RWPE2 (cell line): ENCODE measurements around the gene AVL9.
"Not testable (repeated sequence)": the region's sequence is repeated elsewhere in the genome, so short reads cannot be mapped to it uniquely, and the experiment has no call there.

Source experiments
- ATAC-seq: fragments of 200-7000 bp; cut with Tn5 transposase; 3 replicates; pipeline ENCODE4 v1.9.1; 2021; ENCODE audit warnings: low read depth
- DNase-seq: peaks from one replicate; pipeline ENCODE4 v3.0.0-alpha.2; 2020; ENCODE audit warnings: low spot score
- H3K27ac ChIP-seq: fragments of 450-650 bp; 2 replicates; pipeline ENCODE4 v1.5.1; 2017; ENCODE audit warnings: mild to moderate bottlenecking; ENCODE audit not compliant: poor library complexity, severe bottlenecking
- H3K27me3 ChIP-seq: fragments of 250-450 bp; sonication (Bioruptor Pico); 2 replicates; pipeline ENCODE4 v1.5.1; 2021; ENCODE audit warnings: mild to moderate bottlenecking, moderate library complexity; ENCODE audit not compliant: insufficient read depth, poor library complexity, severe bottlenecking
- H3K36me3 ChIP-seq: fragments of 250-450 bp; sonication (Bioruptor Pico); 2 replicates; pipeline ENCODE4 v1.5.1; 2020; ENCODE audit warnings: low read depth, mild to moderate bottlenecking, moderate library complexity
- H3K4me1 ChIP-seq: fragments of 250-450 bp; sonication (Bioruptor Pico); 2 replicates; pipeline ENCODE4 v1.5.1; 2021; ENCODE audit warnings: mild to moderate bottlenecking, moderate library complexity; ENCODE audit not compliant: insufficient read depth, poor library complexity, severe bottlenecking
- H3K4me3 ChIP-seq: fragments of 250-450 bp; sonication (Bioruptor Pico); 2 replicates; pipeline ENCODE4 v1.5.1; 2021; ENCODE audit warnings: mild to moderate bottlenecking, moderate library complexity; ENCODE audit not compliant: severe bottlenecking
- H3K9me3 ChIP-seq: fragments of 250-450 bp; sonication (Bioruptor Pico); 2 replicates; pipeline ENCODE4 v1.5.1; 2021; ENCODE audit warnings: mild to moderate bottlenecking, moderate library complexity; ENCODE audit not compliant: severe bottlenecking
- TF ChIP-seq, protein P1 (sequence below): fragments of 450-650 bp; IDR thresholded peaks from one replicate; pipeline ENCODE4 v1.5.1; 2017; ENCODE audit warnings: mild to moderate bottlenecking, moderate library complexity; ENCODE audit not compliant: poor library complexity, severe bottlenecking

The AVL9 gene

DNA sequence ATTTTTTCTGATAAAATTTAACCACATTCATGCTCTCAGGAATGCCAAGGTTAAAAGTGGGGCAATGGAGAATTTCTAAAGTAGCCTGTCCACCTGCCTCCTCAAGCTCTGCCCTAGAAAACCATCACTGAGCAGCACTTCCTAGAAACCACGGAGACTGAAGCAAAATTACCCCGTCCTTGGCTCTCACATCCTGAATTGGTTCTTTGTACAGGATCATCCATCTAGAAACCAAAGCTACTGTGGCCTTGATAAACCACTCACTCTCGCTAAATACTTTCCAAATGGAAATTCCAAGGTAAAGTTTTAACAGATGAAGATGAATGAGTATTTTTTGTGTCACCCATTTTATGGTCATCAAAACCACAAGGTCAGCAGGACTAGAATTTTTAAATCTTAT lies 96.6 kb downstream of the AVL9 start:
- no peaks in the 10 kb centered on the region for H3K9me3 ChIP-seq
- TF ChIP-seq, protein P1, sequence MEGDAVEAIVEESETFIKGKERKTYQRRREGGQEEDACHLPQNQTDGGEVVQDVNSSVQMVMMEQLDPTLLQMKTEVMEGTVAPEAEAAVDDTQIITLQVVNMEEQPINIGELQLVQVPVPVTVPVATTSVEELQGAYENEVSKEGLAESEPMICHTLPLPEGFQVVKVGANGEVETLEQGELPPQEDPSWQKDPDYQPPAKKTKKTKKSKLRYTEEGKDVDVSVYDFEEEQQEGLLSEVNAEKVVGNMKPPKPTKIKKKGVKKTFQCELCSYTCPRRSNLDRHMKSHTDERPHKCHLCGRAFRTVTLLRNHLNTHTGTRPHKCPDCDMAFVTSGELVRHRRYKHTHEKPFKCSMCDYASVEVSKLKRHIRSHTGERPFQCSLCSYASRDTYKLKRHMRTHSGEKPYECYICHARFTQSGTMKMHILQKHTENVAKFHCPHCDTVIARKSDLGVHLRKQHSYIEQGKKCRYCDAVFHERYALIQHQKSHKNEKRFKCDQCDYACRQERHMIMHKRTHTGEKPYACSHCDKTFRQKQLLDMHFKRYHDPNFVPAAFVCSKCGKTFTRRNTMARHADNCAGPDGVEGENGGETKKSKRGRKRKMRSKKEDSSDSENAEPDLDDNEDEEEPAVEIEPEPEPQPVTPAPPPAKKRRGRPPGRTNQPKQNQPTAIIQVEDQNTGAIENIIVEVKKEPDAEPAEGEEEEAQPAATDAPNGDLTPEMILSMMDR: no peak
- H3K36me3 ChIP-seq: peaks cover 7% of the 10 kb centered on the region
- no peak overlapping the region for H3K4me3 ChIP-seq
- ATAC-seq: no peak
- peaks cover 10% of the 10 kb centered on the region for H3K4me1 ChIP-seq
- no peaks in the 10 kb centered on the region for H3K27me3 ChIP-seq
- H3K27ac ChIP-seq: no peak overlapping the region
- DNase-seq: no peak

DNA sequence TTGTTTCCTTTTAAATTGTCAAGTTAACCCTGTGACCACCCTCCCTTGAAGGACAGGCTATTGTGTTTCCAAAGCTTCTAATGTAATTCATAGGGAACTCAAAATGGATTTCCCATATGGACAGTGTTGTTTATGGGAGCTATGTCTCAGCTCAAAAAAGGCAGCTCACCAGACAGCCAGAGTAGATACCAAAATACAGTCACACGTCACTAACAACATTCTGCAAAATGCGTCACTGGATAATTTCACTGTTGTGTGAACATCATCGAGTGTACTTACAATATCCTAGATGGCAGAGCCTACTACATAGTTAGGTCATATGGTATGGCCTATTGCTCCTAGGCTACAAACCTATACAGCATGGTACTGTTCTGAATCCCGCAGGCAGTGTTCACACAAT lies 97.4 kb downstream of the AVL9 start:
- TF ChIP-seq, protein P1: no peak
- Histone ChIP-seq H3K4me3 (no peak overlapping the region), H3K27ac (no peak overlapping the region), H3K4me1 (peaks cover 9% of the 10 kb centered on the region), H3K27me3 (no peaks in the 10 kb centered on the region), H3K9me3 (no peaks in the 10 kb centered on the region), H3K36me3 (peaks cover 7% of the 10 kb centered on the region)
- no peak for DNase-seq
- ATAC-seq: no peak

DNA sequence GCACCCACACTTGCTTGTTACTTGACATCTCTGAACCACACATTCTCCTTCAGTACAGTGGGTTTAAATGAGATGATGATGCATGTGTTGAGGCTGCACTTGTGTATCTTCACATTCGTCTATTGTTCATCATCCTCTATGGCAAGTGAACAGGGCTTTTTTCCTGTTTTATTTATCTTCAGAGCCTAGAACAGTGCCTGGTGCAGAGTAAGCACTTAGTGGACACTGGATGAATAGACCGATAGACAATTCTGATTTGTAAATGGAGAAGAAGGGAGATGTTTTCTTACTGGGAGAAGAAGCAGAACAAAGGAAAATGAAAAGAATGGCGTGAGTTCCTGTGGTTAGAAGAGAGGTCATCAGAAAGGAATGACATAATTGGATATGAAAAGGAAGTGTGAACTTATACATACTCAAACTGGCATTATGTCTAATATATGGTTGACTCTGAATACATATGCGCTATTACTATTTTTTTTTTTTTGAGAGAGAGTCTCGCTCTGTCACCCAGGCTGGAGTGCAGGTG lies 99.7 kb downstream of the AVL9 start:
- Histone ChIP-seq H3K36me3 (no peaks in the 10 kb centered on the region), H3K4me1 (no peaks in the 10 kb centered on the region), H3K27me3 (no peaks in the 10 kb centered on the region), H3K27ac (no peak overlapping the region), H3K4me3 (no peak overlapping the region), H3K9me3 (no peaks in the 10 kb centered on the region)
- ATAC-seq: no peak
- TF ChIP-seq, protein P1: no peak
- DNase-seq: no peak

DNA sequence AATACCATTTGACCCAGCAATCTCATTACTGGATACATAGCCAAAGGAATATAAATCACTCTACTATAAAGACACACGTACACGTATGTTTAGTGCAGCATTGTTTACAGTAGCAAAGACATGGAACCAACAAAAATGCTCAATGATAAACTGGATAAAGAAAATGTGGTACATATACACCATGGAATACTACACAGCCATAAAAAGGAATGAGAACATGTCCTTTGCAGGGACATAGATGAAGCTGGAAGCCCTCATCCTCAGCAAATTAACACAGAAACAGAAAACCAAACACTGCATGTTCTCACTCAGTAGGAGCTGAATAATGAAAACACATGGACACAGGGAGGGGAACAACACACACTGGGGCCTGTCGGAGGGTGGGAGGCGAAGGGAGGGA lies 105.9 kb downstream of the AVL9 start:
- not testable (repeated sequence) for H3K4me3 ChIP-seq, DNase-seq, H3K4me1 ChIP-seq, H3K36me3 ChIP-seq, H3K9me3 ChIP-seq, H3K27ac ChIP-seq, H3K27me3 ChIP-seq, ATAC-seq

DNA sequence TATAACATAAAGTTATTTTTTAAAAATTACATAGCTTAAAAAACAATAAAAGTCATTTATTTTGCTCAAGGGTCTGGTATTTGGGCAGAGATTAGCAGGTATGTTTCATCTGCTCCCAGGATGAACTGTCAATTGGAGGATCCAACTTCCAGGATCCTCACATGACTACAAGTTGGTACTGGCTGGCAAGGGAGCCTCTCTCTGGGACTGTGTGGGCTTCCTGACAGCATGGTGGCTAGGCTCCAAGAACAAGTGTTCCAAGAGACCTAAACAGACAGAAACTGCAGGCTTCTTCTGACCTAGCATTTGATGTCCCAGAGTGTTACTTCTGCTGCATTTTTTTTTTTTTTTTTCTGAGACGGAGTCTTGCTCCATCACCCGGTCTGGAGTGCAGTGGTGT lies 107.2 kb downstream of the AVL9 start:
- H3K27ac ChIP-seq: no peak overlapping the region
- no peaks in the 10 kb centered on the region for H3K9me3 ChIP-seq
- DNase-seq: no peak
- ATAC-seq: no peak
- H3K4me3 ChIP-seq: no peak overlapping the region
- no peaks in the 10 kb centered on the region for H3K27me3 ChIP-seq
- H3K4me1 ChIP-seq: no peaks in the 10 kb centered on the region
- TF ChIP-seq, protein P1: no peak
- H3K36me3 ChIP-seq: no peaks in the 10 kb centered on the region

DNA sequence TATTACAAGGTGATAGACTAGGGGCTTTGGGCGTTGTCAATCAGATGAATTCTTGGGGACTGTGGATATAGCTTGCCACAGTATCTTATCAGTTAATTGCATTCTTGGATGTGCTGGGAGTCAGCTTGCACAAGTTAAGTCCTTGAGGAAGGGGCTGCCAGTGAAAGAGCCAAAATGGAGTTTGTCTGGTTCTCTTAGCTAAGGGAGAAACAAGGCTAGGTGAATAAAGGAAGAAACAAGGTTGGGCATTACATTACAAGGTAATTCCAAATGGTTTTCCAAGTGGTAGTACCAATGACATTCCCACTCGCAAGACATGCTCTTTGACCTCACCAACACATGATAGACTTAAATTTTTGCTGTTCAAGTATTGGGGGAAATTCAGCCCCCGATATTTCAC lies 108.2 kb downstream of the AVL9 start:
- H3K4me3 ChIP-seq, H3K27me3 ChIP-seq, DNase-seq, H3K9me3 ChIP-seq, H3K36me3 ChIP-seq, H3K4me1 ChIP-seq, H3K27ac ChIP-seq, ATAC-seq: not testable (repeated sequence)

DNA sequence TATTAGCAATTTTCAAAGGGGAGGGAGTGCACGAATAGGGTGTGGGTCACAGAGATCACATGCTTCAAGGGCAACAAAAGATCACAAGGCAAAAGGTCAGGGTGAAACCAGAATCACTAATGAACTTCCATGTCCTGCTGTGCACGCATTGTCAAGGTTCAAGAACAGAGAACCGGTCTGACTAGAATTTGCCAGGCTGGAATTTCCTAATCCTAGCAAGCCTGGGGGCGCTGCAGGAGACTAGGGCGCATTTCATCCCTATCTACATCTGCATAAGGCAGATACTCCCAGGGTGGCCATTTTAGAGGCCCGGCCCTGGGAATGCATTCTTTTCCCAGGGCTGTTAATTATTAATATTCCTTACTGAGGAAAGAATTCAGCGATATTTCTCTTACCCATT lies 108.8 kb downstream of the AVL9 start:
- H3K27me3 ChIP-seq, H3K27ac ChIP-seq, H3K4me3 ChIP-seq, DNase-seq, ATAC-seq, H3K4me1 ChIP-seq, H3K9me3 ChIP-seq, H3K36me3 ChIP-seq: not testable (repeated sequence)
